H9 (cell line): ENCODE measurements around the gene TCIRG1. TPM values are rescaled to one million over a fixed set of nuclear protein-coding genes. Genes with fewer than 3 reads are reported as not detected.

Experiments
- DNase-seq: peaks from one replicate; pipeline ENCODE4 v3.0.0-alpha.2; 2017
- H2AFZ ChIP-seq: one replicate; pipeline ENCODE4 v1.6.1; 2013; ENCODE audit warnings: mild to moderate bottlenecking, low read length, control low read depth, moderate library complexity
- H2AK5ac ChIP-seq: 2 replicates; pipeline ENCODE4 v1.6.1; 2013; ENCODE audit warnings: low read length, control low read depth, mixed read lengths; ENCODE audit not compliant: insufficient read length
- H2BK120ac ChIP-seq: one replicate; pipeline ENCODE4 v1.6.1; 2013; ENCODE audit warnings: low read depth, mild to moderate bottlenecking, low read length, control low read depth, inconsistent platforms; ENCODE audit not compliant: poor library complexity, severe bottlenecking
- H2BK12ac ChIP-seq: 2 replicates; pipeline ENCODE4 v1.6.1; 2013; ENCODE audit warnings: low read length, control low read depth, mixed read lengths, low read depth; ENCODE audit not compliant: insufficient read length
- H2BK15ac ChIP-seq: 2 replicates; pipeline ENCODE4 v1.6.1; 2013; ENCODE audit warnings: low read depth, low read length, control low read depth
- H2BK20ac ChIP-seq: one replicate; pipeline ENCODE4 v1.6.1; 2013; ENCODE audit warnings: low read depth, mild to moderate bottlenecking, low read length, control low read depth, inconsistent platforms; ENCODE audit not compliant: poor library complexity, severe bottlenecking
- H2BK5ac ChIP-seq: 2 replicates; pipeline ENCODE4 v1.6.1; 2013; ENCODE audit warnings: low read length, control low read depth, mixed read lengths; ENCODE audit not compliant: insufficient read length
- H3K14ac ChIP-seq: 2 replicates; pipeline ENCODE4 v1.6.1; 2013; ENCODE audit warnings: low read length, control low read depth; ENCODE audit not compliant: insufficient read depth
- H3K18ac ChIP-seq: 2 replicates; pipeline ENCODE4 v1.6.1; 2013; ENCODE audit warnings: low read depth, mild to moderate bottlenecking, mixed read lengths, low read length, control low read depth; ENCODE audit not compliant: insufficient read length
- H3K23ac ChIP-seq: 2 replicates; pipeline ENCODE4 v1.6.1; 2013; ENCODE audit warnings: low read length, control low read depth, mixed read lengths, low read depth; ENCODE audit not compliant: insufficient read length
- H3K23me2 ChIP-seq: 2 replicates; pipeline ENCODE4 v1.6.1; 2013; ENCODE audit warnings: low read depth, mild to moderate bottlenecking, mixed read lengths, low read length, control low read depth; ENCODE audit not compliant: insufficient read length, poor library complexity, severe bottlenecking
- H3K27ac ChIP-seq: 2 replicates; pipeline ENCODE4 v1.5.1; 2013; ENCODE audit warnings: low read length, control low read depth, mixed read lengths, low read depth; ENCODE audit not compliant: insufficient read length
- H3K27me3 ChIP-seq: 2 replicates; pipeline ENCODE4 v1.6.1; 2013; ENCODE audit warnings: low read length, control low read depth, inconsistent platforms; ENCODE audit not compliant: insufficient read depth
- H3K4ac ChIP-seq: 2 replicates; pipeline ENCODE4 v1.6.1; 2013; ENCODE audit warnings: low read depth, mild to moderate bottlenecking, control low read depth, inconsistent platforms, low read length, moderate library complexity
- H3K4me1 ChIP-seq: 2 replicates; pipeline ENCODE4 v1.6.1; 2013; ENCODE audit warnings: low read length, control low read depth, inconsistent platforms; ENCODE audit not compliant: insufficient read depth
- H3K4me2 ChIP-seq: 2 replicates; pipeline ENCODE4 v1.6.1; 2013; ENCODE audit warnings: low read length, control low read depth, mixed read lengths; ENCODE audit not compliant: insufficient read length, insufficient read depth
- H3K56ac ChIP-seq: 2 replicates; pipeline ENCODE4 v1.6.1; 2013; ENCODE audit warnings: low read depth, mild to moderate bottlenecking, mixed read lengths, low read length, control low read depth; ENCODE audit not compliant: insufficient read length
- H3K79me1 ChIP-seq: 2 replicates; pipeline ENCODE4 v1.6.1; 2013; ENCODE audit warnings: low read depth, mild to moderate bottlenecking, moderate library complexity, low read length, control low read depth, inconsistent platforms; ENCODE audit not compliant: insufficient read depth, poor library complexity, severe bottlenecking
- H3K79me2 ChIP-seq: 2 replicates; pipeline ENCODE4 v1.6.1; 2013; ENCODE audit warnings: low read length, control low read depth, inconsistent platforms; ENCODE audit not compliant: insufficient read depth
- H3K9ac ChIP-seq: 2 replicates; pipeline ENCODE4 v1.6.1; 2013; ENCODE audit warnings: low read length, control low read depth, mixed read lengths; ENCODE audit not compliant: insufficient read length; ENCODE audit errors: extremely low read depth
- H3K9me3 ChIP-seq: one replicate; pipeline ENCODE4 v1.6.1; 2013; ENCODE audit warnings: low read depth, low read length, inconsistent platforms; ENCODE audit not compliant: control insufficient read depth
- H3T11ph ChIP-seq: one replicate; pipeline ENCODE4 v1.6.1; 2013; ENCODE audit warnings: mild to moderate bottlenecking, low read length, control low read depth, inconsistent platforms
- H4K20me1 ChIP-seq: one replicate; pipeline ENCODE4 v1.6.1; 2013; ENCODE audit not compliant: control insufficient read depth, insufficient read length, insufficient read depth
- H4K5ac ChIP-seq: 2 replicates; pipeline ENCODE4 v1.6.1; 2013; ENCODE audit warnings: low read depth, mild to moderate bottlenecking, mixed read lengths, low read length, control low read depth; ENCODE audit not compliant: insufficient read length
- H4K8ac ChIP-seq: replicated peaks from 2 replicates; pipeline ENCODE4 v1.6.1; 2013; ENCODE audit warnings: low read length, control low read depth, mixed read lengths, low read depth; ENCODE audit not compliant: insufficient read length
- H4K91ac ChIP-seq: 2 replicates; pipeline ENCODE4 v1.6.1; 2013; ENCODE audit warnings: low read depth, mild to moderate bottlenecking, moderate library complexity, mixed read lengths, low read length, control low read depth; ENCODE audit not compliant: insufficient read length
- H3K27ac Mint-ChIP-seq, 3 experiments: 2 replicates in 2 of 3; 3 replicates in 1 of 3; pipeline ENCODE4 v1.8.0; 2020 to 2021; ENCODE audit warnings: mixed read lengths in 3 of 3, mild to moderate bottlenecking in 1 of 3, moderate library complexity in 1 of 3
- H3K27me3 Mint-ChIP-seq: 2 replicates; pipeline ENCODE4 v1.8.0; 2021; ENCODE audit warnings: low read depth, mild to moderate bottlenecking, moderate library complexity, mixed read lengths
- H3K36me3 Mint-ChIP-seq, 3 experiments: 2 replicates in 2 of 3; 3 replicates in 1 of 3; pipeline ENCODE4 v1.8.0; 2020 to 2021; ENCODE audit warnings: low read depth in 3 of 3, mixed read lengths in 3 of 3; ENCODE audit not compliant: insufficient read depth in 1 of 3
- H3K4me1 Mint-ChIP-seq, 2 experiments: 2 replicates each; pipeline ENCODE4 v1.8.0; 2020; ENCODE audit warnings: mixed read lengths in 2 of 2
- H3K4me3 Mint-ChIP-seq, 2 experiments: 2 replicates in 1 of 2; 3 replicates in 1 of 2; pipeline ENCODE4 v1.8.0; 2020 to 2021; ENCODE audit warnings: mild to moderate bottlenecking in 2 of 2, mixed read lengths in 2 of 2, moderate library complexity in 1 of 2
- H3K9me3 Mint-ChIP-seq, 2 experiments: 2 replicates in 1 of 2; 3 replicates in 1 of 2; pipeline ENCODE4 v1.8.0; 2020; ENCODE audit warnings: mild to moderate bottlenecking in 2 of 2, mixed read lengths in 2 of 2, moderate library complexity in 1 of 2
- WGBS: extraction: QIAGEN DNeasy Blood & Tissue Kit; methylation state at CpG from one replicate; pipeline ENCODE4 v1.1.7; 2013; ENCODE audit warnings: missing lambda C conversion rate, low lambda C conversion rate, mixed read lengths; ENCODE audit not compliant: insufficient read length; ENCODE audit errors: extremely low coverage; 5-methylcytosine and 5-hydroxymethylcytosine counted together
- total RNA-seq: library from RNA; stranded (reverse); gene quantifications from 2 replicates; pipeline ENCODE4 v1.2.1, GENCODE V29; 2021
- TF ChIP-seq, protein P1 (sequence below): fragments of 200-600 bp; sonication (generic); conservative IDR thresholded peaks from 3 replicates; pipeline ENCODE4 v1.8.0; 2021; ENCODE audit warnings: antibody characterized with exemption, mild to moderate bottlenecking

The TCIRG1 gene
- total RNA-seq, 1 experiment from 2014 or later = 24.4 TPM

DNA sequence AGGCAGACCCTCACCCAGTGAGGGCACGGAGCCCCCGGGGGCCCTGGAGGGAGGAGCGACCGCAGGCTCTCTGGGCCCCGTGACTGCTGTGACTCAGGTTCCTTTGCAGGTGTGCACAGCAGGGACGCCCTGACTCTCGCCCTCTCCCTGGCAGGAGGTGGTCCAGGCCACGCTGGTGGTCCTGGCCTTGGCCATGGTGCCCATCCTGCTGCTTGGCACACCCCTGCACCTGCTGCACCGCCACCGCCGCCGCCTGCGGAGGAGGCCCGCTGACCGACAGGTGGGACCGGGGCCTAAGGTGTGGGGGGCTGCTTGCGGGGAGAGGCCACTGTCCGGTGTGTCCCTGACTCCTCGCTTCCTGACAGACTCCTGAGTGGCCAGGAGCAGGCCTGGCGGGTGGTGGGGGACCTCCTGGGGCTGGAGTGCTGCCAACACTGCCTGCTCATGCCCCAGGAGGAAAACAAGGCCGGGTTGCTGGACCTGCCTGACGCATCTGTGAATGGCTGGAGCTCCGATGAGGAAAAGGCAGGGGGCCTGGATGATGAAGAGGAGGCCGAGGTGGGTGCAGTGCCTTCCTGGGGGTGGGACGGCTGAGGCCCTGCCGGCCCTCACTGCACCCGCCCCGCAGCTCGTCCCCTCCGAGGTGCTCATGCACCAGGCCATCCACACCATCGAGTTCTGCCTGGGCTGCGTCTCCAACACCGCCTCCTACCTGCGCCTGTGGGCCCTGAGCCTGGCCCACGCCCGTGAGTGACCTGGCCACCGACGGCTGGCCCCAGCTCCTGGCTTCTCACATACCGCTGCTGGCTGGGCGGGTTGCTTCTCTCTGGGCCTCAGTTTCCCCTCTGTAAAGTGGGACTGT, 10.9 kb downstream of the TCIRG1 start:
- Histone ChIP-seq H3K9ac (no peak overlapping the region), H2BK120ac (no peak overlapping the region), H3K4ac (no peak overlapping the region), H3K79me2 (no peaks in the 10 kb centered on the region), H2BK20ac (no peak overlapping the region), H3K4me1 (no peaks in the 10 kb centered on the region), H4K8ac (no peak overlapping the region), H3K18ac (no peak overlapping the region), H3K4me2 (no peak overlapping the region), H3K14ac (no peak overlapping the region), H2BK5ac (no peak overlapping the region), H2BK15ac (no peak overlapping the region), H3K9me3 (no peaks in the 10 kb centered on the region), H4K5ac (no peak overlapping the region), H2BK12ac (no peak overlapping the region), H2AFZ (no peak overlapping the region), H3T11ph (no peak overlapping the region), H3K79me1 (no peaks in the 10 kb centered on the region), H3K27me3 (no peaks in the 10 kb centered on the region), H3K27ac (no peak overlapping the region), H2AK5ac (no peak overlapping the region), H4K91ac (no peak overlapping the region), H3K23me2 (no peaks in the 10 kb centered on the region), H4K20me1 (peaks cover 2% of the 10 kb centered on the region), H3K23ac (no peak overlapping the region), H3K56ac (no peak overlapping the region)
- Mint-ChIP-seq H3K4me3 (no peak overlapping the region), H3K4me1 (peaks cover 6 to 11% of the 10 kb centered on the region in 2 experiments), H3K27ac (no peak overlapping the region), H3K36me3 (peaks cover 3 to 24% (median 4%) of the 10 kb centered on the region in 3 experiments; a peak in 5 of 7 replicates), H3K27me3 (no peaks in the 10 kb centered on the region; the same call in 1 of the 2 replicates), H3K9me3 (no peaks in the 10 kb centered on the region)
- DNase-seq = peak; percentile 45
- WGBS = no CpG with 5 or more reads among the region's 40 CpGs
- TF ChIP-seq, protein P1, sequence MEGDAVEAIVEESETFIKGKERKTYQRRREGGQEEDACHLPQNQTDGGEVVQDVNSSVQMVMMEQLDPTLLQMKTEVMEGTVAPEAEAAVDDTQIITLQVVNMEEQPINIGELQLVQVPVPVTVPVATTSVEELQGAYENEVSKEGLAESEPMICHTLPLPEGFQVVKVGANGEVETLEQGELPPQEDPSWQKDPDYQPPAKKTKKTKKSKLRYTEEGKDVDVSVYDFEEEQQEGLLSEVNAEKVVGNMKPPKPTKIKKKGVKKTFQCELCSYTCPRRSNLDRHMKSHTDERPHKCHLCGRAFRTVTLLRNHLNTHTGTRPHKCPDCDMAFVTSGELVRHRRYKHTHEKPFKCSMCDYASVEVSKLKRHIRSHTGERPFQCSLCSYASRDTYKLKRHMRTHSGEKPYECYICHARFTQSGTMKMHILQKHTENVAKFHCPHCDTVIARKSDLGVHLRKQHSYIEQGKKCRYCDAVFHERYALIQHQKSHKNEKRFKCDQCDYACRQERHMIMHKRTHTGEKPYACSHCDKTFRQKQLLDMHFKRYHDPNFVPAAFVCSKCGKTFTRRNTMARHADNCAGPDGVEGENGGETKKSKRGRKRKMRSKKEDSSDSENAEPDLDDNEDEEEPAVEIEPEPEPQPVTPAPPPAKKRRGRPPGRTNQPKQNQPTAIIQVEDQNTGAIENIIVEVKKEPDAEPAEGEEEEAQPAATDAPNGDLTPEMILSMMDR = no peak
